ENCODE measurements around the gene NEIL1.

The NEIL1 gene

GRCh38 chr15:75389791-75390382 lies 43.0 kb downstream of the NEIL1 start:
- no peak overlapping the region for H3K4me3 ChIP-seq (replicated peaks; ENCODE audit: low read depth, low read length)
- DNase-seq (ENCODE audit: low read depth) = no peak
- no peak for TF ChIP-seq CTCF (IDR thresholded peaks at IDR 0.05; ENCODE audit: low read length, missing control alignments)

- no peak for TF ChIP-seq CTCF (IDR thresholded peaks at IDR 0.05; ENCODE audit: low read length, missing control alignments)
- H3K4me3 ChIP-seq (replicated peaks; ENCODE audit: low read depth, low read length) = no peak overlapping the region
These were observed 50.7 kb downstream of the NEIL1 start for GRCh38 chr15:75397494-75397893.

GRCh38 chr15:75403892-75404291 lies 57.1 kb downstream of the NEIL1 start:
- no peak overlapping the region for H3K4me3 ChIP-seq (replicated peaks; ENCODE audit: low read depth, low read length)

More at GRCh38 chr15:75397494-75397893, 50.7 kb downstream of the NEIL1 start:
- DNase-seq (ENCODE audit: low read depth) = no peak

More at GRCh38 chr15:75403892-75404291, 57.1 kb downstream of the NEIL1 start:
- no peak for DNase-seq (ENCODE audit: low read depth)
- no peak for TF ChIP-seq CTCF (IDR thresholded peaks at IDR 0.05; ENCODE audit: low read length, missing control alignments)

All from fibroblast of pulmonary artery (primary cell).